ENCODE results near the gene RBM38. TPM values are rescaled to one million over a fixed set of nuclear protein-coding genes. Genes with fewer than 3 reads are reported as not detected.
A peak's percentile ranks its signal among the peaks of the same experiment; 100 is the strongest.

RBM38 gene
- total and polyA plus RNA-seq, 9 of the 15 experiments (the other 6 are each of a cell fraction or from before 2014, with no cell fraction given) = 0.28 to 82.4 (median 33.2) TPM

GRCh38 chr20:57400821-57401564 is 9.8 kb downstream of the RBM38 start:
- Histone ChIP-seq H3K4me3 (no peak overlapping the region), H3K36me3 (ENCODE audit: control insufficient read depth, insufficient read depth, low read length) (peaks cover 98% of the 10 kb centered on the region; the same call in 2 of the 3 replicates), H3K27me3 (ENCODE audit: control insufficient read depth in 2 of 2, insufficient read depth in 2 of 2, low read length in 2 of 2) (no peaks in the 10 kb centered on the region), H3K27ac (ENCODE audit: extremely low read depth, low read depth, low read length) (no peak overlapping the region), H3K79me2 (ENCODE audit: control insufficient read depth, insufficient read depth, low read length) (peaks cover 64% of the 10 kb centered on the region), H3K9me3 (replicated peaks; ENCODE audit: control insufficient read depth, insufficient read depth, low read depth, low read length) (no peaks in the 10 kb centered on the region), H2AFZ (ENCODE audit: low read depth, low read length) (no peak overlapping the region), H3K4me1 (replicated peaks in 1 of 2; ENCODE audit: control insufficient read depth in 2 of 2, insufficient read depth in 2 of 2, low read length in 2 of 2) (peaks cover 0 to 43% of the 10 kb centered on the region in 2 experiments; a peak in 2 of 5 replicates), H3K9me1 (ENCODE audit: control insufficient read depth, insufficient read depth, low read length) (no peaks in the 10 kb centered on the region), H4K20me1 (replicated peaks; ENCODE audit: control insufficient read depth, insufficient read depth, low read length) (peaks cover 34% of the 10 kb centered on the region), H3K4me2 (ENCODE audit: insufficient read depth, low read length) (no peak overlapping the region), H3K9ac (ENCODE audit: insufficient read depth in 1 of 2, low read depth in 2 of 2, low read length in 2 of 2) (0 out of 4 replicates have a peak overlapping the region, but pooled peaks of 1 of the 2 experiments have one; percentile 13)
- ATAC-seq = no peak
- intact Hi-C loops (cut with micrococcal nuclease) (no loop called here), in situ Hi-C loops (cut with MboI) (no loop called here)
- WGBS (ENCODE audit: insufficient coverage, low coverage, missing lambda C conversion rate) = 91% methylated on average over 15 of the region's 21 CpGs
- FAIRE-seq = no peak
- TF ChIP-seq RBFOX2 (IDR thresholded peaks at IDR 0.05; ENCODE audit: low read depth, low read length) (peak; percentile 44), POLR2G (IDR thresholded peaks at IDR 0.05; ENCODE audit: low read depth, low read length) (peak; percentile 52), ZNF316 (IDR thresholded peaks at IDR 0.05) (no peak)
- DNase-seq (ENCODE audit: extremely low read depth in 1 of 4, low spot score in 3 of 4) = no peak
- ChIA-PET CTCF (ENCODE audit: low intra/inter-chr PET ratio) (no interaction called here), POLR2A (interaction anchor here (0.6 to 3.2 kb wide), 7 partner anchors 8 to 18 kb away, joined by 3 to 20 read pairs (median 4); no protein-coding TSS in a partner anchor)
- no TSS peak for BruUV-seq (replicated peaks)

DNA sequence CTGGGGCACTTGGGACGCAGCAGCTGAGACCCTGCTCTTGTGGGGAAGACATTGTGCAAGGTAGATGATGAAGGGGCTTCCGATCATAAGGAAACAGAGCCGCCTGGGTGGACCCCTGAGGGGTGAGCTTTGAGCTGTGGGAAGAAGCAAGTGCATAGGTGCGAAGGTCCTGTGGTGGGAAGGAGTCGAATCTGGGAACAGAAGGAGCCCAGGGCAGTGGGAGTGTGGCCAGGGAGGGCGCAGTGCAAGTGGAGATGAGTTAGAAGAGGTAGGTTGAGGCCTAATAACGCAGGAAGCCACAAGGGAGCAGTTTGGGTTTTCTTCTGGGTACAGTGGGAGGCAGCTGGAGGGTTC is 10.3 kb downstream of the RBM38 start:
- in situ Hi-C loops (cut with MboI) (no loop called here), intact Hi-C loops (cut with micrococcal nuclease) (no loop called here)
- no peak for ATAC-seq
- BruUV-seq (replicated peaks) = no TSS peak
- peaks cover 33% of the 10 kb centered on the region for H4K20me1 ChIP-seq (replicated peaks; ENCODE audit: control insufficient read depth, insufficient read depth, low read length)
- no peak overlapping the region for H3K4me2 ChIP-seq (ENCODE audit: insufficient read depth, low read length)
- no peak for TF ChIP-seq ZNF143 (CRISPR knock-in tag; IDR thresholded peaks at IDR 0.05)
- TF ChIP-seq SUPT5H (IDR thresholded peaks at IDR 0.05) = peak; percentile 23; the same call in 1 of the 2 replicates
- H3K4me1 ChIP-seq (replicated peaks in 1 of 2; ENCODE audit: control insufficient read depth in 2 of 2, insufficient read depth in 2 of 2, low read length in 2 of 2) = peaks cover 0 to 44% of the 10 kb centered on the region in 2 experiments; a peak in 2 of 5 replicates
- no peak for DNase-seq (ENCODE audit: extremely low read depth in 1 of 4, low spot score in 3 of 4)
- H3K36me3 ChIP-seq (ENCODE audit: control insufficient read depth, insufficient read depth, low read length) = peaks cover 98% of the 10 kb centered on the region; the same call in 2 of the 3 replicates
- H3K27me3 ChIP-seq (ENCODE audit: control insufficient read depth in 2 of 2, insufficient read depth in 2 of 2, low read length in 2 of 2) = no peaks in the 10 kb centered on the region
- H3K9me3 ChIP-seq (replicated peaks; ENCODE audit: control insufficient read depth, insufficient read depth, low read depth, low read length) = no peaks in the 10 kb centered on the region
- FAIRE-seq = no peak
- ChIA-PET CTCF (ENCODE audit: low intra/inter-chr PET ratio) (no interaction called here), POLR2A (interaction anchor here (0.6 to 3.2 kb wide), 4 partner anchors 9 to 16 kb away, joined by 3 to 20 read pairs (median 5); no protein-coding TSS in a partner anchor)
- WGBS (ENCODE audit: insufficient coverage, low coverage, missing lambda C conversion rate) = 86% methylated on average over 7 of the region's 7 CpGs
- H2AFZ ChIP-seq (ENCODE audit: low read depth, low read length) = no peak overlapping the region
- no peaks in the 10 kb centered on the region for H3K9me1 ChIP-seq (ENCODE audit: control insufficient read depth, insufficient read depth, low read length)
- no peak overlapping the region for H3K27ac ChIP-seq (ENCODE audit: extremely low read depth, low read depth, low read length)
- H3K4me3 ChIP-seq = no peak overlapping the region
- H3K9ac ChIP-seq (ENCODE audit: insufficient read depth in 1 of 2, low read depth in 2 of 2, low read length in 2 of 2) = 0 out of 4 replicates have a peak overlapping the region, but pooled peaks of 1 of the 2 experiments have one; percentile 13
- H3K79me2 ChIP-seq (ENCODE audit: control insufficient read depth, insufficient read depth, low read length) = peaks cover 59% of the 10 kb centered on the region
